ENCODE data around the gene NOX4.

GRCh38 chr11:89441606-89442005 lies 49.6 kb downstream of the NOX4 start:
- TF ChIP-seq POLR2AphosphoS5 (IDR thresholded peaks at IDR 0.05), result no peak
- TF ChIP-seq CTCF (IDR thresholded peaks at IDR 0.05), result no peak
- no peak for TF ChIP-seq POLR2A (IDR thresholded peaks at IDR 0.05)
